GM18909 (cell line): ENCODE measurements around the gene SRRM2.

Experiments used
- ATAC-seq: cut with Tn5 transposase; IDR thresholded peaks from one replicate; pipeline ENCODE4 v1.9.1; 2021; ENCODE audit warnings: mild to moderate bottlenecking; ENCODE audit not compliant: unreplicated experiment, poor library complexity

Gene SRRM2

DNA sequence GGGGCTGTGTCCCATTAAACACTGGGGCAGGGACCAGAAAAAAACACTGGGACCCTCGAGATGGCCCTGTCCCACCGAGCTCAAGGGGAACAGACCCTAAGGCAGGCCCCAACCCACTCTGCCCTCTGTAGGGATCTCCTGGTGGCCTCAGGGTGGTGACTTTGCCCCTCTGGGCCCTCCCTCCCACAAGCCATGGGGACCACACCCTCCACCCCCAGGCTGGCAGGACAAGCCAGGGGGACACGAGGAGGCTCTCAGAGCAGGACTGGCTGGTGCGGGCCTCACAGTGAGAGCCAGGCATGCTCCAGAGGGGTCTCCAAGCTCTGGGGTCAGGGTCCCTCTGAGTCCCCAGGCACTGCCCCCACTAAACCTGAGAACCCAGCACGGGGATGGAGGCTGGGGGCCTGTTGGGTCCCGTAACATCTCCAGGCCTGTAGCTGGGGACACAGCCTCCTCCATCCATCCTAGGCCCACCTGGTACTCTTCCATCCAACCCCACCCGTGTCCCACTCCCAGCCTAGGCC lies 14.5 kb upstream of the SRRM2 start:
- no peak for ATAC-seq

DNA sequence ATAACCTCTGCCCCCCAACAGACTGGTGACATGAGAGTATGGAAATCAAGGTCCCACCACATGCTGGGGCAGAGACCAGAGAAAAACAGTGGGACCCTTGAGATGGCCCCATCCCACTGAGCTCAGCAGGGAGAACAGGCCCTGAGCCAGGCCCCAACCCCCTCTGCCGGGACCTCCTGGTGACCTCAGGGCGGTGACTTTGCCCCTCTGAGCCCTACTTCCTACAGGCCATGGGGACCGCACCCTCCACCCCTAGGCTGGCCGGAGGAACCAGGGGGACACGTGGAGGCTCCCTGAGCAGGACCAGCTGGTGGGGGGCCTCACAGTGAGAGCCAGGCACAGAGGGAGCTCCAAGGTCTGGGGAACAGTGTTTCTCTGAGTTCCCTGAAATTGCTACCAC lies 13.8 kb upstream of the SRRM2 start:
- ATAC-seq = no peak

DNA sequence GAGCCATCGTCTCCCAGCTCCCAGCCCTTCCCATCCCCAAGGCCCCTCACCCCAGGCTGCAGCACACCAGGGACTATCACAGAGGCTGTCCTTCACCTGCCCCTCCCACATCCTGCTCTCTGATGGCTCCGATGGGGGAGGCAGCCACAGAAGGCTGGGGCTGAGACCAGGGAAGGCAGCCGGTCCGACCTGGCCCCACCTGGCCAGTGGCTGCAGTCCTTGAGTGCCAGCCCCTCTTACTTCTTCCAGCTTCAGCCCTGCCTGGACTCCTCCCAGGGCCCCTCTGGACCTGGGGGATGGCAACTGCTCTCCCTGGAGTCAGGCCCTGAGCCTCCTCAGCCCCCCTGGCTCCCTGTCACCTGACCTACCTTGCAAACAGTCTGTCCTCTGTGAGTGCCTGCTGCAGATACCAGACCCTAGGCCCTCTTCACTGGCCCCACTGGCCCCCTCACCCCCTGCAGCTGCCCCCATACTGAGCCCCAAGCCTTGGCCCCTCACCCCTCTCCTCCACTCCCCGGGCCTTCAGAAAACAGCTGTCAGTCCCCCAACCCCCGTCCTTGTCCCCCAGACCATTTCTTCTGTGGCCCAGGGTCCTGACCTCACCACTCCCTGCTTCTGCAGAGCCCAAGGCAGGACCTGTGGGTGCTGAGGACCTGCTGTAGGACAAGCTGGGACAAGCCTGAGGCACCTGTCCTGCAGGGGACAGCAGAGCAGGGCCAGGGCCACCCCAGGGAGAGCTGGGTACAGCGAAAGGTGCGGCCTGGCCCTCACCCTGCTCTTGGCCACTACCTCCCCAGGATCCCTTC lies 12.6 kb upstream of the SRRM2 start:
- ATAC-seq = no peak

DNA sequence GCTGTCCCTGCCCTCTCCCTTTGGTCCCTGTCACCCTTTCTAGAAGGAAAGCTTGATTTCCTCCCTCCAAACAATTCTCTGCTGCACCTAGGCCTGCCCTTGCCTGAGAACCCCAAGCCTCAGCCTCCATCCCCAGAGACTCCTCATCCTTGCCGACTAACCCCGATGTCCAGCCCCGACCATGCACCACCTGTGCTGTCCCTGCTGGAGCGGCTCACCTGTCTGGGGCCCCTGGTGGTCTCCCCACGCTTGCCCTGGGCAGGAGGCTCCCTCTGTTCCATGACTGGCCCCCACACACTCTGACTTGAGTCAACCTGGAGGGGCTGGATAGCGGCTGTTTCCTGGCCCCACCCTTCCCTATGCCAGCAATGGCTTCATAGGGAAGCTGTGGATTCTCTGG lies 12.0 kb upstream of the SRRM2 start:
- no peak for ATAC-seq

DNA sequence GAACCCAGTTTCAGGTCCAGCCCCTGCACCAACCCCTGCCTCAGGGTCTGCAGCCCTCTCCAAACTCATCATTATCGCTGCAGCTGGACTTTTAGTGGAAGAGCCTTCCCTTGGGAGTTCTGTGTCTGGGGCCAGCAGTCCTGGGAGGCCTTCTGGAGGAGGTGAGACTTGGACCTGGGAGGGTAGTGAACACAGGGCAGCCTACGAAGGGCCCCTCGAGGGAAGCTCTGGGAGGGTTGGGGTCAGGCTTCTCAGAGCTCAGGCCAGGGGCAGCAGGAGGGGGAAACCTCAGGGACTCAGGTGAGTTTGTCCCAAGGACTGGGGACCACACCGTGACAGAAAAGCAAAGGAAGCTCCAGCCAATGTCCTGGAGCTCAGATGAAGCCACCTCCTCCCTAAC lies 11.3 kb upstream of the SRRM2 start:
- no peak for ATAC-seq

DNA sequence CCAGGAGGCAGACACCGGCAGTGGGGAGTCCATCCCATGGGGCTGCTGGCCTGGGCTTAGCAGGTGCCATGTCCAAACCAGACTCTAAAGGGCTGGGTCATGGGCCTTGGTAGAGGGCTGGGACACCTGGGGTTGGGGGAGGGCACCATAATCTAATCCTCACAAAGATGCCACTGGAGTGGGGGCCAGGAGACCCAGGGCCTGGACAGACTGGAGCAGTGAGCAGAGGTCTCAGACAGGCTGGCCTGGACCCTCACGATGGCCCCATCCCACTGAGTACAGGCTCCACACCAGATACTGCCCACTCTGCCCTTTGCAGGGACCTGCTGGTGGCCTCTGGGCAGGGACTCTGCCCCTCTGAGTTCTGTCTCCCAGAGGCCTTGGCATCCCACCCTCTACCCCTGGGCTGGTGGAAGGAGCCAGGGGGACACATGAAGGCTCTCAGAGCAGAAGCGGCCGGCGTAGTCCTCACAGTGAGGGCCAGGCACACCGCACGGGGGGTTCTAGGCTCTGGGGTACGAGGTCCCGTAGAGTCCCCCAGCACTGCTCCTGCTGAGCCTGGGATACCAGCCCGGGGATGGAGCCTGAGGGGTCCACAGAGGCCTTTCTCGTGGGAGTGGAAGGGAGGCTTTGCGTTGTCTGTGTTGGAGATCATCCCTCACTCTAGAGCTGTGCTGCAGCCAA lies 10.0 kb upstream of the SRRM2 start:
- ATAC-seq = no peak

DNA sequence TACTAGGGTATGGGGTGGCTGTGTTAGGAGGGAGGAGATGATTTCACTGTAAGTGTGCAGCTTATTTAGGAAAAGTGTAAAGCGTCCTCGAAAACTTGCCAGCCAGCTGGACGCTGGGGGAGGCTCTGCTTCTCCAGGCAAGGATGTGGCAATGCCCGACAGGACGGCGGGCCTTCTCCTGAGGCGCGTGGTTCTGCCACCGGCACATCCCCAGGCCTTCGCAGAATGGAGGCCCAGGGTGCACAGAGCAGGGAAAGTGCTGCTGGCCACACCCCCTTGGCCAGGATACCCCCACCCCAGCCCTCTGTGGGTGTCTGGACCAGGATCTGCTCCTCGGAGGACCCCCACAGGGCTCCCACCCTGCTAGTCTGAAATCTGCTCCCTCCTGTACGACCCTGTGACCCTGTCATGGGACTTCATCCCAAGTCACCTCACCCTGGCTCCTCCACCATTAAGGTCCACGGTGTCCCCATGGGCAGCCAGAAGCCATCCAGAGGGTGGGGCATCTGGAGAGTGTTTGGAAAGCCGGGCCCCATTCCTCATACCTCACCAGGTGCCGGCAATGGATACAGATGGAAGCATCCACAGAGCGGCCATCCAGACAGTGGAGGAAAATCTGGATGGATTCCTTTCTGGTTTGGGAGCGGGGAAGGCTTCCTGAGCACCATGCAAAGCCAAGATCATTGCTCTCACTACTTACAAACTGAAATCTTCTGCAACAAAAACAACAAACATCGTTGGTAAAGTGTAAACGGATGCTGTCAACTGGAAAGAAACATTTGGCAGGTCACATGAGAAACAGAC lies 9.2 kb upstream of the SRRM2 start:
- ATAC-seq = no peak

DNA sequence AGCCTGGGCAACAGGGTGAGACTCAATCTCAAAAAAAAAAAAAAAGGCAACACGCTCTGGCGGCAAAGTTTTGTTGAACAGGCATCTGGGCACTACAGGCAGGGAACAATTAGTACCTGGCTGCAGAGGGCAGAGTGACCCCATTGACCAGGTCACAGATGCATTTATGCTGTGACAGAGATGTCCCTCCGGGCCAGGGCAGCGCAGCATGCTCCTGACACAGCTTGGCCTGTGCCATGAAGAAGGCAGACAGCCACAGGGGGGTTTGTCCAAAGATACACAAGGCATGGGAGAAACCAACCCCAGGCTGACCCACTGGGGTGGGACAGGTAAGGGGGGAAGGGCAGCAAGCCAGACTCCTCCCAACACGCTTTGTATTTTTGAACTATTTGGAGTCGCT lies 7.7 kb upstream of the SRRM2 start:
- ATAC-seq = no peak

DNA sequence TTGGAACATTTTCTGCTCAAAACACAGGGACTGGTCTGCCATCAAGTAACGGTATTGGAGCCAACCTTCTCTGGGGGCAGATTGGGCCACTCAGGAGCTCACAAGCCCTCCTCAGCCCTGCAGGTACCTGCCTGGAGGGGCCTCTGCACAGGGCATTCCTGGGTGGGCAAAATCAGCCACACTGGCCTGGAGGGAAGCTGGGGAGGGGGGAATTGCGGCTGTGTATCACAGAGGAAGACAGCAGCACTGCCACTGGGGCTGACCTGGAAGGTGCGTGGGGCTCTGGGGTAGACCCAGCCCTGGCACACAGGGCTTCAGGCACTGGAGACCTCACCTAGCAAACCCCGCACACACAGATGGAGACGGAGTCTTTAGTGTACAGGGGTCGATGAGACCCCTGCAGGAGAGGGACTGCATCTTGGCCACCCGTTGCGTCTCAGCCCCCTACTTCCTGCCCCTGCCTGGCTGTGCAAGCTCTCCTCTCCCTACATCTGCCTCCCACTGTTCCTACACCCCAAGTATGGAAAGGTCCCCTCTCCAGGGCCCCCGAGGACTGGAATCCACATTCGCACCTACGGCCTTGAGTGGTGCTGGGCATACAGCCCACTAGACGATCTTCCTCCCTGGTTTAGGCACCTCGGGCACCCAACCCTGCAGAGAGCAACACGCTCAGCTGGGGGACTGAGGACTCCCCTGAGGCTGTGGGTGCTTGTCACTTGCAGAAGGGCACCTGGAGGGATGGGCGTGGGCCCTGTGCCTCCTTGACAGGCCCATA lies 7.1 kb upstream of the SRRM2 start:
- no peak for ATAC-seq

DNA sequence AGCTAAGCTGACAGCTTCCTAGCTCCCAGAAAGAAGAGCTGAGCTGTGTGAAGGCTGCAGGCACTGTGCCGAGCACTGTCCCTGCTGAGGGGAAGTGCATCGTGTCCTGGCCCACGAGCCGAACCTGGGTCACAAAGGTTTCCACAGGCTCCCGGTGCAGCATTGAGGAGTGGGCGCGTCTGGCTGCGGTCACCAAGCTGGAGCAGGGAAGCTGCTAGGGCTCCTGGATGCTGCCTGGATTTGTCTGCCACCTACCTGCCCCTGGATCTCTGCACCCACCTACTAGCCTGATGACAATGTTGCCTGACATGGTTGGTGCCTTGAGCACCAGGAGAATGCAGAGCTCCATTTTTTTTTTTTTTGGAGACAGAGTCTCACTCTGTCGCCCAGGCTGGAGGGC lies 6.5 kb upstream of the SRRM2 start:
- ATAC-seq = no peak

DNA sequence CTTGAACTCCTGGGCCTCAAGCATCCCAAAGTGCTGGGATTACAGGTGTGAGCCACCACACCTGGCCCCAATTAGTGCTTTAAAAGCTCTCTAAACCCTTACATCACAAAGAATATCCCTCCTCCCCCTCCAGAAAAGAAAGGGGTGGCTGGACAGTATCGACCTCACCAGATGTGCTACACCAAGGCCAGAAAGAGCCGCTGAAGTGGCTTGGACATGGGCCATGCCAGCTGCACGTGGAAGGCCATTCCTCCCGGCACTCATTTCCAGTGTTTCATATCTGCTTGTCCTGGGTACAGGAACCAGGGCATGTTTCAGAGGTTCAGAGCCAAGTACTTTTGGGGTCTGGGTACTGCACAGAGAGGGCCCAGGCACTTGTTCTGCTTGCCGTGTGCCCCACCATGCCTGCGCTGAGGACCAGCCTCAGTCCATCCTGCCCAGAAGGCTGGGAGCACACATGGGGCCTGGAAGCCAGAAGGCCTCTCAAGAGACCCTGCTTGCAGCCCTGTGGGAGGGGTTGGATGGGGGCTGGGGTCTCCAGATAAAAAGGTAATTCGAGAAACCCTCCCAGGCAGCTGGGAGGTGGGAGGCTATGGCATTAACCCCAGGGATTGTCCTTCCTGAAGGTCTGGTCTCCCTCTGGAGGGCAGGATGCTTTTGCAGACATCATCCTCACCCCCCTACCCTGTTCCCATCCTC lies 3.5 kb upstream of the SRRM2 start:
- no peak for ATAC-seq

DNA sequence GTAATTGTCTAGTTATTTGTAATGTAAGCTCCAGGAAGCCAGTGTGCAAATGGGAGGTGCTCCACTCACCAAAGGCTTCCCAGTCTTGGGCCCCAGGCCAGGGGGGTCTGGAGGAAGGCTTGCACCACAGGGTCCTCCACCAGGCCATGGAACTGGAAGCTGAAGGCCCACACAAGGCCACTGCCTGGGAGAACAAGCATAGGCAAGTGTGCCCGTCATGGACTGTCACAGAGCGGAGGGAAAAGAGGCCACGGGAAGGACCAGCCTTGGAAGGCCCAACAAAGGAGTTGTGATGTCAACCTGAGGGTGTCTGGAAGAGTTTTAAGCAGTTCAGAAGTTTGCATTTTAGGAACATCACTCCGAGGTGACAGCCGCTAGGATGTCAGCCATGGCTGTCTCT lies 3.0 kb upstream of the SRRM2 start:
- no peak for ATAC-seq

DNA sequence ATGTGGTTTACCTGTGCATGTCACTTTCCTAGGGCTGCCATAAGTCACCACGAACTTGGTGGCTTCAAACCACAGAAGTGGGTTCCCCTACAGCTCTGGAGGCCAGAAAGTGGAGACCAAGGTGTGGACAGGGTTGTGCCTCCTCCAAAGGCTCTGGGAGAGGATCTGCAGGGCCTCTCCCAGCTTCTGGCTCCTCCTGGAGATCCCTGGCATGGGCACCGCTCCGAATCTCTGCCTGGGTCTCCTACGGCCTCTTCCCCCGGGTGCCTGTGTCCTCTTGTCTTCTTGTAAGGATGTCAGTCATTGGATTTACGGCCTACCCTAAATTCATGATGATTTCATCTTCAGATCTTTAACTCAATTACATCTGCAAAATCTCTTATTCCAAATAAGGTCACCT lies 2.5 kb upstream of the SRRM2 start:
- no peak for ATAC-seq

DNA sequence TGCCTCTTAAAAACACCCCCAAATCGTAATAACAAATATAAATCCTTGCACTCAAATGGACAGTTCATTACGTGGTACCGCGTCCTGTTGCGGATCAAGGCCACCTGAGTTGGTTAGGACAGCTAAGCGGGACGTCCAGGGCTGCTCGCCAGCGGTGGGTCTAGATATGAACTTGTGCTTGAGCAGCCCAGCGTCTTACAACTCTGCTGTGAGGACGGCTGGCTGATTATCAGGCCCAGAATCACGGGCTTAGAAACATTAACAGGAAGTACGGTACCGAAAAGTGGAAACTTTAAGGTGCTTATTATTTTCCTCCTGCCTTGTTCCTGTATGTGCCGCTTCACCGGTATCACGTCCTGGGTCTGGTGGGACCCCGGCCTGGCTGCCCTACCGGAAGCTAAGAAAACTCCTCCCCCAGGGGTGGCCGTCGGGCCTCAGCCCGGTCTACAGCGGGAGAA lies 832 bp upstream of the SRRM2 start:
- peak; percentile 29 for ATAC-seq

DNA sequence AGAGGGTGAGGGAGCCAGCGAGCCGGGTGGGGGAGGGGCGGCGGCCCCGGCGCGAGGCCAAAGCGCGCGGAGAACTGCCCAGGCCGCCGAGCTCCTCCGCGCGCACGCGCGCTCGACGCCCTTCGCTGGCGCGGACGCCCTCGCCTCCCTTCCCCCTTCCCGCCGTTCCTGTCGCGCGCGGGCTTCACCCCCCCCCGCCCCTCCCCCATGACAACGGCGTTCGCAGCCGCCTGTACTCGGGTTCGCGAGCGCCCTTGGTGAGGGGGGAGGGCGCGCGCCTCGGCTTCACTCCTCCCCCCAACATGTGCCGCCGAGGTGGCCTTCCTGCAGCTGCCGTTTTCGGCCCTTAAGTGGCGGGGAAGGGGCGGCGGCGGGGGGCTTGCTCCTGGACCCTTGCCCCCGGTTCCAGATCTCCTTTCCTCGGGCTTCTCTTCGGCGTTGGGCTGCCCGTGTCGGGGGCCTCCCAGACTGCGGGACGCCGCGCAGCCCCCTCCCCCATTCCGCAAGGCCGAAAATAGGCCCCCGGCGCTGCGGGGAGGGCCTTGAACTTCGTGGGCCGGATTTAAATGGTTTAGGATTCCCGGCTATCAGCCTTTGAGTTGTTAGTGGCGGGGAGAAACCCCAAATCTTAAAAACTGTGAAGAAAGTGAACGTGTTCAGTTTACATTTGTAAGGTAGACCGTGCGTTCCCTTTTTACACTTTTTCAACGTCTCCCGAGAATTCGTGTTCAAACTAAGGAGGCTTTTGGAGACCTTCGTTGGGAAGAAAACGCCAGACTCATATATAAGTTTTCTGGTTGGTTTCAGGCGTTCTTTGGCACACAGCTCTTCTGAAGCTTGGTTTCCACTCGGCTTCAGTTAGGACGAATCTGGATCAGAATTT lies 653 bp downstream of the SRRM2 start:
- peak; percentile 45 for ATAC-seq

DNA sequence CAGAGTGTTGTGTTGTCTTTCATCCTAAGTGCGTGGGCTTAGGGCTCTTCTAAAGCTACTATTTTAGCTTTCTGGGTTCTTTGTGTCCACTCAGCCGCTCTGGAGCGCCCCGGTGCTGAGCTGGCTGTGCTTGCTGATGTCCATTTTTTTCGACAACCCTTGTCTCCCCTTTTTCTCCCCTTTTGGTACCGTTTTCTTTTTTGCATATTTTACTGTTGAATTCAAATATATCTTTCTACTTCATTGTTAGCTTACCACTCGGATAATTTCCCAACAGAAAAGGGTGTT lies 1.2 kb downstream of the SRRM2 start:
- no peak for ATAC-seq

DNA sequence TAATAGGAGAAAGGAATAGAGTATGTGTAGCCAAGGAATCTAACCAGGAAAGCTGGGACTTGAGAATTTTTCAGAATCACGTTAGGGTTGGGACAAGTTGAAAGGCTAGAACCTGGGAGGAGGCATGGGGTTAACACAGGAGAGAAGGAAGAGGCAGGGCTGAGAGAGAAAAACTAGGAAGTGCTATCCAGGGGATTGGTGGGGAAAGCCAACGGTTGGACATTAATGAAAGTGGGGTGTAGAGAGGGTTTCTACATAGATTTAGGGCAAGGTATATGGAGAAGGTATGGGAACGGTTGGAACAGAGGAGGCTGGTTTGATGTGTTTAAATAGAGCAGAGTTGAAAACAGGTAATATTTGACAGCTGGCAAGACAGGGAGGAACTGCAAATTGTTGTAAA lies 2.7 kb downstream of the SRRM2 start:
- no peak for ATAC-seq

DNA sequence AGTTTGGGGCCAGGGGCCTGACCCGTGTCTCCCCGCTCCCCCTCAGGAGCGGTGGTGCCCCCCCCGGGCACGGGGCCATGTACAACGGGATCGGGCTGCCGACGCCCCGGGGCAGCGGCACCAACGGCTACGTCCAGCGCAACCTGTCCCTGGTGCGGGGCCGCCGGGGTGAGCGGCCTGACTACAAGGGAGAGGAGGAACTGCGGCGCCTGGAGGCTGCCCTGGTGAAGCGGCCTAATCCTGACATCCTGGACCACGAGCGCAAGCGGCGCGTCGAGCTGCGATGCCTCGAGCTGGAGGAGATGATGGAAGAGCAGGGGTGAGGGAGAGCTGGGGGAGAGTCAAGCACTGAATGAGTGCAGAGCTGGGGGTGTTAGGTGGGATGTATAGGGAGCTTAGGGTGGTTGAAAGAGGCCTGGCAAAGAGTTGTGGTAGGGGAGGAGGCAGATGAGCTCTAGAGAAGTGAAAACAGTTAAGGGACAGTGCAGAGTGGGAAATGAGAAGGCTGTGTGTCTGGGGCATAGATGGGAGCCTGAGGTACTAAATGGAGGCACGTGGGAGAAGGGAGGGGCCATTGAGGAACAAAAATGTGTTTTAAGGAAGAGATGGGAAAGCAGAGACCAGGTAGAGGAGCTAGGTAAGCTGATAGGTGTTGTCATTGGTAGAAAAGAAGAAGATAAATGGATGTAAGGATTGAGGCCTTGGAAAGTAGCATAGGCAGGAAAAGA lies 4.0 kb downstream of the SRRM2 start:
- ATAC-seq = no peak
